ENCODE data around the gene BACH1.

The BACH1 gene

GRCh38 chr21:29366532-29366931, 67.8 kb downstream of the BACH1 start:
- TF ChIP-seq NFIC (IDR thresholded peaks at IDR 0.05) (no peak), CREB1 (IDR thresholded peaks at IDR 0.05; ENCODE audit: low read depth) (no peak), YY1 (IDR thresholded peaks at IDR 0.05; ENCODE audit: low read depth) (no peak), TEAD4 (IDR thresholded peaks at IDR 0.05) (no peak), FOXM1 (IDR thresholded peaks at IDR 0.05; ENCODE audit: borderline replicate concordance, low read depth) (no peak), TAF1 (IDR thresholded peaks at IDR 0.05; ENCODE audit: low read depth) (no peak), EP300 (IDR thresholded peaks at IDR 0.05; ENCODE audit: borderline replicate concordance) (no peak), MAX (IDR thresholded peaks at IDR 0.05) (no peak), CEBPB (IDR thresholded peaks at IDR 0.05) (no peak)

GRCh38 chr21:29367335-29367734, 68.6 kb downstream of the BACH1 start:
- TF ChIP-seq EP300 (IDR thresholded peaks at IDR 0.05; ENCODE audit: borderline replicate concordance): no peak
- TF ChIP-seq REST (IDR thresholded peaks at IDR 0.05; ENCODE audit: low read depth): no peak
- no peak for TF ChIP-seq MAX (IDR thresholded peaks at IDR 0.05)
- TF ChIP-seq TAF1 (IDR thresholded peaks at IDR 0.05; ENCODE audit: low read depth): no peak
- no peak for TF ChIP-seq CREB1 (IDR thresholded peaks at IDR 0.05; ENCODE audit: low read depth)
- no peak for TF ChIP-seq TEAD4 (IDR thresholded peaks at IDR 0.05)
- no peak for TF ChIP-seq ZBTB7A (IDR thresholded peaks at IDR 0.05; ENCODE audit: low read depth)
- no peak for TF ChIP-seq RAD21 (IDR thresholded peaks at IDR 0.05; ENCODE audit: low read depth)
- TF ChIP-seq CEBPB (IDR thresholded peaks at IDR 0.05): no peak
- TF ChIP-seq FOXM1 (IDR thresholded peaks at IDR 0.05; ENCODE audit: borderline replicate concordance, low read depth): no peak
- no peak for TF ChIP-seq YY1 (IDR thresholded peaks at IDR 0.05; ENCODE audit: low read depth)
- TF ChIP-seq USF1 (IDR thresholded peaks at IDR 0.05): no peak
- TF ChIP-seq EGR1 (IDR thresholded peaks at IDR 0.05): no peak
- TF ChIP-seq TCF12 (IDR thresholded peaks at IDR 0.05; ENCODE audit: low read depth): no peak
- no peak for TF ChIP-seq NFIC (IDR thresholded peaks at IDR 0.05)

GRCh38 chr21:29368906-29369305, 70.2 kb downstream of the BACH1 start:
- no peak for TF ChIP-seq YY1 (IDR thresholded peaks at IDR 0.05; ENCODE audit: low read depth)
- TF ChIP-seq ZBTB7A (IDR thresholded peaks at IDR 0.05; ENCODE audit: low read depth): no peak
- TF ChIP-seq TAF1 (IDR thresholded peaks at IDR 0.05; ENCODE audit: low read depth): no peak
- no peak for TF ChIP-seq REST (IDR thresholded peaks at IDR 0.05; ENCODE audit: low read depth)
- TF ChIP-seq CREB1 (IDR thresholded peaks at IDR 0.05; ENCODE audit: low read depth): no peak
- no peak for TF ChIP-seq RAD21 (IDR thresholded peaks at IDR 0.05; ENCODE audit: low read depth)
- TF ChIP-seq MAX (IDR thresholded peaks at IDR 0.05): no peak
- no peak for TF ChIP-seq CEBPB (IDR thresholded peaks at IDR 0.05)
- TF ChIP-seq EP300 (IDR thresholded peaks at IDR 0.05; ENCODE audit: borderline replicate concordance): no peak
- TF ChIP-seq EGR1 (IDR thresholded peaks at IDR 0.05): no peak
- TF ChIP-seq TEAD4 (IDR thresholded peaks at IDR 0.05): no peak
- no peak for TF ChIP-seq FOXM1 (IDR thresholded peaks at IDR 0.05; ENCODE audit: borderline replicate concordance, low read depth)
- no peak for TF ChIP-seq USF1 (IDR thresholded peaks at IDR 0.05)
- TF ChIP-seq NFIC (IDR thresholded peaks at IDR 0.05): no peak
- no peak for TF ChIP-seq TCF12 (IDR thresholded peaks at IDR 0.05; ENCODE audit: low read depth)

- TF ChIP-seq ZBTB7A (IDR thresholded peaks at IDR 0.05; ENCODE audit: low read depth) (no peak), YY1 (IDR thresholded peaks at IDR 0.05; ENCODE audit: low read depth) (no peak), EP300 (IDR thresholded peaks at IDR 0.05; ENCODE audit: borderline replicate concordance) (no peak), CEBPB (IDR thresholded peaks at IDR 0.05) (no peak), TCF12 (IDR thresholded peaks at IDR 0.05; ENCODE audit: low read depth) (no peak), MAX (IDR thresholded peaks at IDR 0.05) (no peak), FOXM1 (IDR thresholded peaks at IDR 0.05; ENCODE audit: borderline replicate concordance, low read depth) (no peak), TAF1 (IDR thresholded peaks at IDR 0.05; ENCODE audit: low read depth) (no peak), CREB1 (IDR thresholded peaks at IDR 0.05; ENCODE audit: low read depth) (no peak), USF1 (IDR thresholded peaks at IDR 0.05) (no peak), NFIC (IDR thresholded peaks at IDR 0.05) (no peak), TEAD4 (IDR thresholded peaks at IDR 0.05) (no peak), REST (IDR thresholded peaks at IDR 0.05; ENCODE audit: low read depth) (no peak), RAD21 (IDR thresholded peaks at IDR 0.05; ENCODE audit: low read depth) (no peak), EGR1 (IDR thresholded peaks at IDR 0.05) (no peak)
Measured at GRCh38 chr21:29371464-29371863, 72.7 kb downstream of the BACH1 start.

Data from Ishikawa (cell line).